ENCODE measurements around the gene MYO7A.

DNA sequence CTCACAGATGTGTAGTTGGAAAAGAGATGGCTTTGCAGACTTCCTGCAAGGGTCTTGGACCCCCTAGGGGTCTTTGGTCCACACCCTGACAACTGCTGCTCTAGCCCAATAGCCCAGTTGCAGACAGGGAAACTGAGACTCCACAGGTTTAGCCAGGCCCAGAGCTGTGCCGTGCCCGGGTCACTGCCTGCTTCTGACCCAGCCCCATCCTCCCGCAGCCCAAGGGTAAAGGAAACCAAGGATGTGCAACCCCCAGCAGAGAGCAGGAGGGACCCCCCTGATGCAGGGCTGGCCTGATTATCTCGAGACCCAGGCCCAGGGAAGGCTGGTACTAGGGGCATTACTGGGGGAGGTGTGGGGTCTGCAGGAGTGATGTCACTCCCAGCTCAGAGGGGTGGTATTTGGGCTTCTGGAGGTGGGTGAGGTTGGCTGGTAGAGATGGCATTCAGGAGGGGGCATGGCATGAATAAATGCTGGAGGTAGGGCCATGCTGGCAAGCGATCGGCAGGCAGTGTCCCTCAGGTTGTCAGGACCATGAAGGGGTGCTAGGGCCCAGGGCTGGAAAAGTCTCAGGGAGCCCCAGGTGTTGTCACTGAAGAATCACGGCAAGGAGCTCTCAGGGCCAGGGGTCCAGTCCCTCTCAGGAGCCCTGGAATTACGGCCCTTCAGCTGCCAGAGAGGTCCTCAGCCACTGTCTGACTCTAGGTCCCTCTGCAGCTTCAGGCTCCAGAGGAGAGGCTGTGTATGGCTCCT lies 21.1 kb downstream of the MYO7A start:
- TF ChIP-seq, protein P1, sequence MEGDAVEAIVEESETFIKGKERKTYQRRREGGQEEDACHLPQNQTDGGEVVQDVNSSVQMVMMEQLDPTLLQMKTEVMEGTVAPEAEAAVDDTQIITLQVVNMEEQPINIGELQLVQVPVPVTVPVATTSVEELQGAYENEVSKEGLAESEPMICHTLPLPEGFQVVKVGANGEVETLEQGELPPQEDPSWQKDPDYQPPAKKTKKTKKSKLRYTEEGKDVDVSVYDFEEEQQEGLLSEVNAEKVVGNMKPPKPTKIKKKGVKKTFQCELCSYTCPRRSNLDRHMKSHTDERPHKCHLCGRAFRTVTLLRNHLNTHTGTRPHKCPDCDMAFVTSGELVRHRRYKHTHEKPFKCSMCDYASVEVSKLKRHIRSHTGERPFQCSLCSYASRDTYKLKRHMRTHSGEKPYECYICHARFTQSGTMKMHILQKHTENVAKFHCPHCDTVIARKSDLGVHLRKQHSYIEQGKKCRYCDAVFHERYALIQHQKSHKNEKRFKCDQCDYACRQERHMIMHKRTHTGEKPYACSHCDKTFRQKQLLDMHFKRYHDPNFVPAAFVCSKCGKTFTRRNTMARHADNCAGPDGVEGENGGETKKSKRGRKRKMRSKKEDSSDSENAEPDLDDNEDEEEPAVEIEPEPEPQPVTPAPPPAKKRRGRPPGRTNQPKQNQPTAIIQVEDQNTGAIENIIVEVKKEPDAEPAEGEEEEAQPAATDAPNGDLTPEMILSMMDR (IDR thresholded peaks at IDR 0.05), result no peak
- TF ChIP-seq EZH2phosphoT487 (IDR thresholded peaks at IDR 0.05) (no peak), EZH2 (IDR thresholded peaks at IDR 0.05) (no peak)
